ENCODE results near the gene STARD10.

STARD10 gene

DNA sequence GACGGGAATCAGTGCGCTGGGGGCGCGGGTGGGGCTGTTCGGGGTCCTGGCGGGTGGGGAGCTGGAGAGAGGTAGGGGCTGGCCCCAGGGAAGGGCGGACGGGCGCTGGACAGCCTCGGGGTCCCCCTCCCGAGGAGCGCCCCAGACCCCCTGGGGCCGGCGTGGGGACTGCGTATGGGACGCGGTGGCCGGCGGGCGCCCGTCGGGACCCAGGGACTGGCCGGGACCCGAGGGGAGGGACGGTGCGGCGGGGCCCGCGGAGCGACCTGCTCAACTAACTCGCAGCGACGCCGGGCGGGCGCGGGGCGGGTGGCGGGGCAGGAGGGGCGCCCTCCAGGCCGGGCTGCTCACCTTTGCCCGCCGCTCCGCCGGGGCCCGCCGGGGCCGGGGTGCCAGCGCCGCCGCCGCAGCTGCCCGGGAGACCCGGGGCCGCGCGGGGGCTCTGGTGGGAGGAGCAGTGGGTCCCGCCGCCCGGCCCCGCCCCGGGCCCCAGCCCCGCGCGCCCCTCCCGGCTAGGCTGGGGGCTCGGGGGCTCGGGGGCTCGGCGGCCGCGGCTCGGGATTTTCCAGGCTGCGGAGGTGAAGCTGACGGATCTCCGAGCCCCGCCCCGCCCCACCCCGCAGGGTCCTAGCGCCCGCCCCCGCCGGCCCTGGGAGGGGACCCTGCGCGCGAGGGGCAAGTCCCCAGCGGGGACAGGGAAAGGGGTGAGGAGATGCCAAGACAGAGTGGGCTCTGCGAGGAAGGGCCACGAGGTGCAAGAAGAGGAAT is 12.3 kb downstream of the STARD10 start:
- DNase-seq: peak in 15 of 51 donors; percentile 19 to 60 (median 38)

DNA sequence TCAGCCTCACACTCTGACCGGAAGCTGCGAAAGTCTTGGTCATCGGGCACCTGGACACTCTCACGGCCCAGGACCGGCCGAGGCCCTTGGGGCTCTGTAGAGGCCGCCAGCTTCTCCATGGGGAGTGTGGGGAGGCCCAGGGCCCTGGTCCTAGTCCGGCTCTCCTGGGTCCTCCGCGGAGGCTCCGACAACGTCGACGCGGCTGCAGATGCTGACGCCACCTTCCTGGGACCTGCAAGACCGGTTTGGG is 12.9 kb downstream of the STARD10 start:
- no peak for DNase-seq

DNA sequence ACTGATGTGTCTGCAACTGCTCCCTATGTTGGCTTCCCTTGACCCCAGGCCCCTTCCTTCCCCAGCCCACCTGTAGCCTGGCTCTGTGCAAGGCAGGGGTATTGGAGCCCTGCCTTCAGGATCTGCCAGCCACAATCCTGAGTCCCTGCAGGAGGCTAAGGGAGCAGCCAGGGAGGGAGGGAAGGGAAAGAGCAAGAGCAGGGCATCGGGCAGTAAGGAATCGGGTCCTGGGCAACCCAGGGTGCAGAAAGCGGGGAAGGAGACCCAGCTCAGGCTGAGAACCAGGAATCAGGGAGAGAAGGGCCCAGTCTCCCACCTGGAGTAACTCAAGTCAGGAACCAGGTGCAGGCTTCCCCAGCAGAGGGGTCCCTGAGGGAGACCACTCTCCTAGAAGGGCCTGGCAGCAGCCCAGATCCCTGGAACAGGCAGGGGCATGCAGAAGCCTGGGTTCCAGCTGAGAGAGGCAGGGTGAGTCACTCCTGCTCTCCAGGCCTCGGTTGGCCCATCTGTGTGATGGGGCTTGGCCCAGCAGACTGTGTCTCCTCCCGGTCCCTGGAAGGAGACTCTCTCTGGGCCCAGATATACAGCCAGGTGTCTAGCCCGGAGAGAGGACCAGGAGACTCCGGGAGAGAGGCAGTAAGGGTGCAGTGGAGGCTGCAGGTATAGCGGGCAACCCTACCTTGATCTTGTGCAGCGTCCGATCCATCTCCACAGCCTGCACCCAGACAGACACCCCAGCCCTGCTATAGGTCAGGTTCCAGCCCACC is 13.4 kb downstream of the STARD10 start:
- no peak for DNase-seq

DNA sequence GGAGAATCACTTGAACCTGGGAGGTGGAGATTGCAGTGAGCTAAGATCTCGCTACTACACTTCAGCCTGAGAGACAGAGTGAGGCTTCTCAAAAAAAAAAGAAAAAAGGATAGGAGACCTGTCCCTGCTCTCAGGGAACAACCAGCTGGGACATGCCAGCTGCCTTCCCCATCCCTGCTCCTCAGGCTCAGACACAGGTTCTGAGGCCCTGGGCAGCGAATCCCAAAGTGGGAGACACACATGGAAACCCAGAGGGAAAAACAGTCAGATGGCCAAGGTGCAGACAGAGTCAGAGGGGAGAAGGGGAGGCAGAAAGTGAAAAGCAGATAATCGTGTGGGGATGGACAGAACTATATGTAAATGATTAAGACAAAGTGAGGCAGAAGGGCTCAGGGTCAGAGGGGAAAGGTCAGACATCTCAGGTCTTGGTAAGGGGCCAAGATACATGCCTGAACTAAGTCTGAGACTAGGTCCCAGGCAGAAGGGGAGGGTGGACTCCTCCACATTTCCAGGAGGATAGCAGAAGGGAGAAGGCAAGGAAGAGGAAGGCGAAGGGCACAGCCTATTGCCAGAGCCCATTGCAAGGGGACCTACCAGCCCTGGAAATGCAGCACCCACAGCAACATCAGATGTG is 14.2 kb downstream of the STARD10 start:
- no peak for DNase-seq

DNA sequence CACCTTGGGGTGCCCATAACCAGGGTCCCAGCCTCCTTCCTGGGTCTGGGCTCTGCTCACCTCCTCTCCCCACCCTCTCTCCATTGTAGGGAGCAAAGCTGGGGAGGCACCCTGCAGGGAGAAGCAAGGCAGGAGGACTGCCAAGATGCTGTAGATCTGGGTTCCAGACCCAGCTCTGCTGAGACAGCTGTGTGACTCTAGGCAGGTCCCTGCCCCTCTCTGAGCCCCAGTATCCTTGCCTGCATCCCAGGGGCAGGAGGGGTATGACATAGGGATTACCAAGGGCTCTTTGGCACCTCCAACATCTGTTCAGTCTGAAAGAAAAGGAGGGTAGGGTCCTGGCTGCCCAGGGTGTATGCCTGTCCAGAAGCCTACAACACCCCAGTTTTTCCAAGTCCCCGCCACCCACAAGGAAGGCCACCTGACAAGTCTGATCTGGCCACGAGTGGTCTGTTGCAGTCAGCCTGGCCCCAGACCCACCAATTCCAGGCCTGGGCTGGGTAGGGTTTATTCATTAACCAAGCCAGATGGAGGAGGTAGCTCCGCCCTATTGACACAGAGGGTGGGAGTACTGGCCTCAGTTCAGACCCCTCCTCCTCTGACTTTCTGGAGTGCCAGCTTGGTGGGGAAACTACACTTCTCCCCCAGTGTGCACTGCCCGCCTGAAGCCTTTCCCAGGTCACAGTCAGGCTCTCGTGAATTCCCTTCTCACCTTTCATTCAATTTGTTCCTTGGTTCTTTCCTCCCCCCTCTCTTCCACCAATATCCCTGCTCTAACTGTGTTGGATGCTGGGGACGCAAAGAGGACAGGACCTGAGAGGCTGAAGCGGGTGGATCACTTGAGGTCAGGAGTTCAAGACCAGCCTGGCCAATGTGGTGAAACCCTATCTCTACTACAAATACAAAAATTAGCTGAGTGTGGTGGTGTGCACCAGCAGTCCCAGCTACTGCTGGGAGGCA is 15.0 kb downstream of the STARD10 start:
- DNase-seq: no peak

DNA sequence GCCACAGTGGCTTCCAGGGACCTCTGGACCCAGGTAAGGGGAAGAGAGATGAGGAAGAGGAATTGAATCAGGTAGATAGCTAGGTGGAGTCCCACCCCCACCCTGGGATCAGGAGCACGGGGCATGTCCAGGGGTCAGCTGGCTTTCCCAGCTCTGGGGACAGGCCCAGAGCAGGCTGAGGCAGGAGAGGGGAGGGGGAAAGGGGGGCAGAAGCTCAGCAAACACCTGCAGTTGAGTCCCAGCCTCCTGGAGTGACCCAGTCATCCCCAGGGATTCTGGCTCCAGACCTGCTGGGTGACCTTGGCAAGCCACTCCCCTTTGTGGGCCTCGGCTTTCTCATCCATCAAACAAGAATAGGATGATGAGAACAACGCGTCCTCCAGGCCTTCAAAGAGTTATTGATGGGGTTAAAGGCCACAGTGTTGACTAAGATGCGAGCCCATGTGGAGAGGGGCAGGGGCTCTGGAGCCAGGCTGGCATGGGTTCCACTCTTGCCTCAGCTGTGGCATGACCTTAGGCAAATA is 16.0 kb downstream of the STARD10 start:
- peak in 5 of 51 donors; percentile 24 to 36 (median 32) for DNase-seq

DNA sequence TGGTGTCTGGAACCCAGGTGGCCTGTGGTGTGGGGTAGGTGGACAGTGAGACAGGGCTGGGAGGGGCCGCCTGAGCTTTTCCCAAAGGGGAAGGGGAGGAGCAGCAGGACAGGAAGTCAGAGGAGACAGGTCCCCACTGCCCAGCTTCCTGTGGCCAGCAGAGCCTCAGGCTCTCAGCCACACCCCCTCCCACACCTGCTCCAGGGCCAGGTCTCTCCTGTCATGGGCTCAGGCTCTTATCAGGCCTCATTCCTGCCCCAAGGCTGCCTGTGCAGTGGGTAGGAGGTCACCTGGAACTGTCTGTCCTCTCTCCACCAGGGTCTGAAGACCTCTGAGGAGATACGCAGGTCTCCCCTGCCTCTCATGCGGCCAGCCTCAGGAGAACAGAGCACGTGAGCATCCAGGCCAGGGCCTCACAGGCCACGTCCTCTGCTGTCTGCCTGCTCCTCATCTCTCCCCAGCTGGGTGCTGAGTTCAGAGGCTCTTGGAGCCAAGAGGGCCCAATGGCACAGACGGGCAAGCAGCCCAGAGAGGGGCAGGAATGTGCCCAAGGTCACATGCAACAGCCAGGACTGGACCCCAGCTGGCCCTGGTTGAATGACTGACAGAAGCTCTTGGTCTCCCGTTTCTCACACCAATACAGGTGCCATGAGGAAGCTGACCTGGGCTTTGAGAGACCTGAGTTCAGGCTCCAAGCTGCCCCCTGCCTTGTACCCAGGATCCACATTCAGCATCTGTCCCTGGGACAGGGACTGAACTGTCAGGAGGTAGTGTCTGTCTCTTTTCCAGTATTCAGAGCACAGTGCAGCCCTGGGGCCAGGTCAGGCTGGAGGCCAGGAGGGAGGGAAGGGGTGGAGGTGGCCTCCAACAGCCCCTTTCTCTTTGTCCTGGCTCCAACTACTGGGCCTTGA is 16.7 kb downstream of the STARD10 start:
- DNase-seq: peak in 28 of 51 donors; percentile 16 to 78 (median 58)

DNA sequence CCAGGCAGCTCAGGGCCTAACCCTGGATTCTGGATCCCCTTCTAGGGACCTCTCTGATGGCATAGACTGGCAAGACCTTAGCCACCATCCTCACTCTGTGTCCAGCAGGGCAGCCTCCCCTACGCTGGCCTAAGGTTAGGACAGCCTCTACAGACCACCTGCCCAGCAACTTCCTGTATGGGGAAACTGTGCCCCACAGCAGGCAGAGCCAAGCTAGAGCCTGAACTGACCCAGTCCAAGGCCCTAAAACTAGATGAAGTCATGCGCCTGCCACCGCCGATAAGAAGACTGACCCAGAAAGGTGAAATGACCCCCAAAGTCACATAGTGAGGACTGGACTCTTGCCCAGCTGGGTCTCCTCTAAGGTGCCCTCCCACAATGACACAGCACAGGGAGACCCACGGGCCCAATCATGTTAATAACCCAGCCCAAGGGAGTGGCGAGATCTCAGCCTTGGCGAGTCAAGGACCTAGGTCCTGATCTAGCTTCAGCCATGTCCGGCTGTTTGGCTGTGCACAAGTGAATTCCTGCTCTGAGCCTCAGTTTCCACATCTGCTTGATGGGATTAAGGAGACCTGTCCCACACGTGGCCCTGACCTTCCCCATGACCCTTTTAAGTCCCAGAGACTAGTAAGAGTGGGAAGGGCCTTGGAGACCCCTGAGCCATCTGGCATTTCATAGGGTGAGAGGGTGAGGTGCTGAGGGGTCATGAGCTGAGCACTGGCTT is 17.6 kb downstream of the STARD10 start:
- no peak for DNase-seq

DNA sequence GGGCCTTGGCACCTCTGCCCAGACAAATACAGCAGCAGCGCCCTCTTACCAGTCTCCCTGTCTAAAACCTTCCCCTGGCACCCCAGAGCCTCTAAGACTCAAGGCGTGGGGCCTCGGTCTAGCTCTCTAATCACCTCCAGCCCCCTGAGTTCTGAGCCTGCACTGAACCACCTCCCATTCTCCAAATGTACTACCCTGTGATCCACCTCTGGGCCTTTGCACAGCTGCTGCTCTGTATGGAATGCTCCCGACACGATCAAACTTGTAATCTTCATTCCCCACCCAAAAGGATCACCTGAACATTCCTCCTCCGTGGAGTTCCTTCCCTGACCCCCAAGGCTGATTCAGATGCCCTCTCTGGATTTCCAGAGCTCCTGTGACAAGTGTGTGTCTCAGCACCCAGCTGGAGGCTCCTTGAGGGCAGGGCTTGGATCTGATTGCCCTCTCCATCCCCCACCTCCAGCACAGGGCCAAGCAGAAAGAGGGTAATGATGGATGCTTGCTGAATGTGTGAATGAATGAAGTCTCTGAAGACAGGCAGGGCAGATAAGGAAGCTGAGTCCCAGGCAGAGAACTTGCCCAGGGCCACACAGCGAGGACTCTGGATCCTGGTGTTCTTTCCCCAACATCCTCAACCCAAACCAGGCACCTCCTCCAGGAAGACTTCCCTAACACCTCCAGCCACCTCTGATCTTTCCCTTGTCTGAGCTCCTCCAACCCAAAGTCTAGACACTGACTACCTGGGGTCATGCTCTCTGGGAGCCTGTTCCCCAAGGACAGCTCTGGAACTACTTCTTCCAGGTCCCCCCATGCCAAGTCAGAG is 18.3 kb downstream of the STARD10 start:
- DNase-seq: no peak

DNA sequence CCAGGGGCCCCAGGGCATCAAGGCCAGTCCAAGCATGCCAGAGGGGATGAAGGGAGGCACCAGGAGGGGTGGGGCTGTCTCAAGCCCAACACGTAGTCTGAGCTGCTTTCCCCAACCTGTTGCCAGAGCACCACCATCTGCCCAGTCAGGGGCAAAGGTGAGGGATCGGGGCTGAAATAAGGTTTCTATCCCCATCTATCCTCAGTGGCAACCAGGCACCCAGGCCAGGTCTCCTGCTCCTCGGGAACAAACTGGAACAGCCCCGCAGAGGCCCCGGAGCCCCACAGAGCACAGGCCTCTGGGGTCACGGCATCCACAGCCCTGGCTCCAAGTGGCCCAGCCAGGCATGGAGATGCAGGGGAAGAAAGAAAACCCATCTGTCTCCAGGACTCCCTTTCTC is 19.3 kb downstream of the STARD10 start:
- no peak for DNase-seq

DNA sequence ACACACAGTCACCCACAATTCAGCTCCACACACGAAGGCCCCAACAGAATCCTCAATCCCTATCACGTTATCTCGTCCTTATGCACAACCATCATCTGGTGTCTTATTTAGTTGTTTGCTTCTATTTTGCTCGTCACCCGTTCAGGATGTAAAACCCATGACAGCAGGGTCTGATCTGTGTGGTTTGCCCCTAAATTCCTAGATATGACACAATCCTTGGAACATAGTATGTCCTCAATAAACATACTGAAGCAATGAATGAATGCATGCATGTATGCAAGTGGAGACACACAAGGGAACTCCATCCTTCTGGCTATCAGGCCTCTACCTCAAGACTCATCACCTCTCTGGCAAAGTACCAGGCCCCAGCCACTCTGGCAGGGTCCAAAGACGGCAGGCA is 20.2 kb downstream of the STARD10 start:
- no peak for DNase-seq

DNA sequence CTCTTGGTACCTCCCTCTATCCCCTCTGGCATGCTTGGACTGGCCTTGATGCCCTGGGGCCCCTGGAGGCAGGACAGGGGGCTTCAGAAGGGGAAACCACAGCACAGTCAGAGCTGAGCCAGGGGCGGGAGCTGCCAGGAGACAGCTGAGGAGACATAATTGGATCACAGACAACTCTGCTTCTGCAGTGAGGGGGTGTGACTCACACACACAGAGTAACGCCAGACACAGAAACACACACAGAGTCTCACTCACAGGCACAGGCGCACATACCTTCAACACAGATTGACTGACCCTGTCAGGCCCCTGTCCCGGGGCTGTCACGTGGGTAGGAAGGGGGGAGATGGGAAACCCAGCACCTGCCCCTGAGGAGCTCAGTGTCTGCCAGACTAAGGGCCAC is 20.6 kb downstream of the STARD10 start:
- DNase-seq: peak in 15 of 51 donors; percentile 15 to 74 (median 35)

DNA sequence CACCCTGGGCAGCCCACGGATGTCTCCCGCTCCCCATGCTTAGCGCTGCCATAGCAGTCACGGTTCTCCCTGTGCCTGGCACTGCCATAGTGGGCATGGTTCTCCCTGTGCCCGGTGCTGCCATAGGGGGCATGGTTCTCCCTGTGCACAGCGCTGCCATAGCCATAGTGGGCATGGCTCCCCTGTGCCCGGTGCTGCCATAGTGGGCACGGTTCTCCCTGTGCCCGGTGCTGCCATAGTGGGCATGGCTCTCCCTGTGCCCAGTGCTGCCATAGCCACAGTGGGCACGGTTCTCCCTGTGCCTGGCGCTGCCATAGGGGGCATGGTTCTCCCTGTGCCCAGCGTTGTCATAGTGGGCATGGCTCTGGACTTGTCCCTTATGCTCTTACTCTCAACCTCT is 21.8 kb downstream of the STARD10 start:
- no peak for DNase-seq

DNA sequence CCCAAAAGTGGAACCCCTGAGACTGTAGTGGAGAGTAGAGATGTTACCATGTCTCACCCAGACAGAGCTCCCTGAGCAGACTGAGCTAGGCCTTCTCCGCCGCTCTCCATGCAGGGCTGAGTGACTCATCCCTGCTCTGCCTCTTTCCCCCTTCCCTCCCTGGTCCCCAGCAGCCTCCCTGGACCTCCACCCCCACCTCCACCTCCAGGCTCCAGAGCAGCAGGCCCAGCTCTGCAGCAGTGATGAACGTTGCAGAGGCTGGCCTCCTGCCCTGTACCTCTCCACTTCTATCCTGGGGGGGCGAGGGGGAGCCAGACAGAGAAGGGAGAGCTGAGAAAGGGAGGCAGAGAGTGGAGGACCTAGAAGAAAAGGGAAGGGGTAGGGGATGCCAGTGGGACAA is 22.3 kb downstream of the STARD10 start:
- DNase-seq: no peak

DNA sequence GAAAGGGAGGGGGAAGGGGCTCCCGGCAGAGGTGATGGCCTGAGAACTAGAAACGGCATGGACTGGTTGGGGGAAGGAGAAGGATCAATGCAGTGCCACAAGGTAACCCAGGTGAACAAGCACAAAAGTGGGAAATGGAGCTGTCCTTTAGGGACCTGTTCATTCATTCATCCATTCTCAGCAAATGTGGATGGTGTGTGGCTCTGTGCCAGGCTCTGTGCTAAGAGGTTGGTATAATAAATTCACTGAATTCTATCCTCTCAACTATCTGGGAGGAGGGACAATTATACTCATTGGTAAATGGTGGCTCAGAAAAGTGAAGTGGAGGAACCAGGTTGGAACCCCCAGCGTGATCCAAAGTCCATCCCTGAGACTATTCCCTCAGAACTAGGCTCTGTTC is 23.0 kb downstream of the STARD10 start:
- no peak for DNase-seq

DNA sequence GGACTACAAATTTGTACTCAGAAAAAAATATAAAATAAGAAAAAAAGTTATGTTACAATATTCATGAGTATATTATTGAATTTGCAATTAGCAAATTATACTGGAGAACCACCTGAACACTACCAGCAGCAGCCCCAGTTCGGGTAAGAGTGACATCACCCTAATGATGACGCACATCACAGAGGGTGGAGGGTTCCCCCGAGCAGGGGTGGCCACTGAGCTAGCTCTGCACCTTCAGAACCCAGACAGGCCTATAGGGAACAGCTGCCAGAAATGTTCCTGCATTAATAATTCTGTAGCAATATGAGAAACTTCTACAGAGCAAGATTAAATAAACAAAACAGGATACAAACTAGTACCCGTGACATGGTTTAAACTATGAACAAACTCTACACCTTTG is 24.2 kb downstream of the STARD10 start:
- DNase-seq: no peak

DNA sequence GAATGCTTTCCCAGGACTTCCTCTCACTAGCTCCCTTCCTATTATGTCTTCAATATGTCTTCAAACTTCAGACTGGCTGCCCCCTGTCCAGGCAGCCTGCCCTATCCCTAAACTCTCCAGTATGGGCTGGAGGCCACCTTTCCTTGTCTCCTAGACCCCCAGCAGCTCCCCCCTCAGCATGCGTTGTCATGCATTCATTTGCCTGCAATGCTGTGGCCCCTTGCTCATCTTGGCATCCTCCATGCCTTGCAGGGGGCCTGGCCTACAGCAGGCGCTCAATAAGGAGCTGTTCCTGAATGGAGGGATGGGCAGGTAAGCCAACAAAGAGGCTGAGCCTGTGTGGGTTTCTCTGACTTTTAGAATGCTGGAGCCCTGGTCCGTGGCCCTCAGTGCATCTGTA is 25.3 kb downstream of the STARD10 start:
- DNase-seq: no peak

DNA sequence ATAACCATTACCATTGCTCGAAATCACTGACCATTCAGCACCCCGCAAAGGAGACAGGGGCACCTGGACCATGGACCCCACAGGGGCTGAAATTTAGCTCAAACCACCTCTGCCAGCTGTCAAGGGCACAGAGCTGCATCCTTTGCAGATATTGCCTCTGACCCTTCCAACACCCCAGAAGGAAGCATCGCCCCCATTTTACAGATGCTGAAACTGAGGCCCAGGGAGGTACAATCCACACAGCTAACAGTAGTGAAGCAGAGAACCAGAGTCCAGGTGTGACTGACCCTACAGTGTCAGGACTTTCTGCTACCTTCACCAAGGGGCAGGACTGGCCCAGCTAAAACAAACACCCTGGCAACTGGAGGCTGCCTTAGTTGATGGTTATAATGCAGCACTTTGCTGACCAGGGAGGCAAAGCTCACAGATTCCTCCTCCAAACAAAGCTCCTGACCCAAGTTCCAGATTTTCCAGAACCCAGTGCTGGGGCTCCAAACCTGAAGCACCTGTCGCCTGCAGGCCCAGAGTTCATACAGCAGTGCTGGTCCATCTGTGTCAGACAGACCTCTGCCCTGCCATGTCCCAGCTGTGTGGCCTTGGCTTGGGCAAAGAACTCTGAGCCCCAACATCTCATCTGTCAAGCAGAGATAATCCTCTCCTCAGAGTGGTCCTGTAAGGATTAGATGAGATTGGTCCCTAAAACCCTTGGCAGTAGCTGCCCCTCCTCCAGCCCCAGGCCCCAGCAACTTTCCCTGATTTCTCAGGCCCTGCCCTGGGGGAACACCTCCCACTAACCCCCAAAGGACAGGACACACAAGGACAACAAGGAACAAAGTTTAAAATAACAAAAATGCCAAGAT is 26.4 kb downstream of the STARD10 start:
- no peak for DNase-seq

Data from hypothalamus (tissue), 51 donors.